NCI-H748 (cell line): ENCODE measurements around the gene KRTAP10-1.
A peak's percentile ranks its signal among the peaks of the same experiment; 100 is the strongest.
"Not testable (repeated sequence)": the region's sequence is repeated elsewhere in the genome, so short reads cannot be mapped to it uniquely, and the experiment has no call there.

Experiments
- DNase-seq: peaks from one replicate; lab custom pipeline; 2025; ENCODE audit not compliant: unreplicated experiment; lab: John Stamatoyannopoulos, UW

The KRTAP10-1 gene

DNA sequence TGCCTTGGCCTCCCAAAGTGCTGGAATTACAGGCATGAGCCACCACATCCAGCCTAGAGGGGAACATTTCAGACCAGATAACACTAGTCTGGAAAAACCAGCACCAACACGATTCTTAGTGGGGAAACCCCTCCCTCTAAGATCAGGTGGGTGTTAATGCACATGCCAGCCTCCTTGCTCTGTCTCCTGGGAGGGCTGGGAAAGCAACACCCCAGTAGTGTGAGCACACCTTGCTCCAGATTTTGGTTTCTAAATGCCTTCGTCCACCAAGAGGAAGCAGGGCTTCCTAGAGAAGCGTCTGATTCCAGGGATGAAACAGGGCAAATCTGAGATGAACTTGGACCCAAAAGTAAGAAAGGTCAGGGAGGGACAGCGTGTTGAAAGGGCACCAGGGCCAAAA, 31.3 kb upstream of the KRTAP10-1 start:
- no peak for DNase-seq

GRCh38 chr21:44569861-44570517, 30.0 kb upstream of the KRTAP10-1 start:
- DNase-seq: no peak

DNA sequence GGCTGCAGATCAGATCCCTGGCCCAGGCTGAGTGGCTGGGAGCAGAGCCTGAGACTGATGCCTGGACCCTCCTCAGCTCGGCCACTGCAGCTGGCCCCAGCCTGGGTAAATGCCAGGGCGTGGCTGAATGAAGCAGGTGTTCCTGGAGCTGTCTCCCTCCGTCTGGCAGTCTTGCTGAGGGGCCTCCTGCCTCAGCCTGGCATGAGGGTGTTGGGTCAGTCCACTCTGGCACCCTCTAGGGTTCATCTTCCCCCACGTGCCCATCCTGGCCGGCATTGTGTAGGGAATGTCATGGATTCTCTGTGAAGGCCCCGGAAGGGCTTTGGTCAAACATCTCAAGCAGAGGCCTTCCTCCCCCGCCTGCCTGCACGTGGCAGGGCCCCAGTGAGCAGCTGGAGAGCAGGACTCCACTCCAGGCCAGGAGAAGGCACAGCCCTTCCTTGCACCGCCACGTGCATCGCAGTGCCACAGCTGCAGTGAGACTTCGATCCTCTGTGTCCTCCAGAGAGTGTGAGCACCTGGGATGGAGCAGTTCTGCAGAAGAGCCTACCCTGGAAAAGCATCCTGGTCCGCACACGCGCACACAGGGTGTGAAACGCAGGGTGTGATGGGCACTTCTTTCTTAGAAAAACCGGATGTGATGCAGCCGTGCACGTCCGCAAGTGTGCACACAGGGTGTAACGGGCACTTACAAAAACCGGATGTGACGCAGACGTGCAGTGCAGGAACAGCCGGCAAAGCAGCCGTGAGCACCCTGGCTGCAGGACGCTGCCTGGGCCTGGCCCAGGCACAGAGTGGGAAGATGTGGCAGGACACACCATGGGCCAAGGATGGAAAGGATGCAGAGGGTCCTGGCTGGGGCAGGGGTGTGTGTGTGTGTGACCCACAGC, 28.9 kb upstream of the KRTAP10-1 start:
- peak; percentile 62 for DNase-seq

DNA sequence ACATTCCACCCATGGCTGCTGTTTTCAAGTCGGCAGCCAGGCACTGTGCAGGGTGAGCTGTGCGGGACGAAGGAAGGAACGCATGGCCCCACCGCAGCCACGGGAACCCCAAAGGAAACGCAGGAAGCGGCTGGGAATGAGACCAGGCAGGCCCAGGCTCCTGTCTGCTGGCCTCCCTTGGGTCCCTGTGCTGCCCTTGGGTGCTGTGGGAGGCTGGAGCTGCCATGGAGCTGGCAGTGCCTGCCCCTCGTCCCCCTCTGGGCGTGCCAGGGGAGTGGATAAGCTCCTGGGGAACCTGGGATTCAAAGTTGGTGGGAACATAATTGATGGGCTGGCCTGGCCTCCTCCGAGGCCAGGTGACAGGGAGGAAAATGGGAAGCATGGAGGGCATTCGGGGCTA, 28.3 kb upstream of the KRTAP10-1 start:
- no peak for DNase-seq

GRCh38 chr21:44567481-44568171, 27.6 kb upstream of the KRTAP10-1 start:
- DNase-seq: no peak

GRCh38 chr21:44566403-44566802, 26.4 kb upstream of the KRTAP10-1 start:
- DNase-seq: no peak

GRCh38 chr21:44564886-44565598, 25.0 kb upstream of the KRTAP10-1 start:
- no peak for DNase-seq

- DNase-seq: no peak
Observed at GRCh38 chr21:44564099-44564498, 24.1 kb upstream of the KRTAP10-1 start.

GRCh38 chr21:44558695-44559094, 18.7 kb upstream of the KRTAP10-1 start, which contains the start of gene KRTAP10-3:
Gene KRTAP10-3 (minus strand): TSS chr21:44558795. CDS start chr21:44558715, 80 bp downstream.
- no peak for DNase-seq

- DNase-seq: not testable (repeated sequence)
Observed at GRCh38 chr21:44558329-44558675, 18.3 kb upstream of the KRTAP10-1 start.

- DNase-seq: no peak
Observed at GRCh38 chr21:44557491-44558328, 17.7 kb upstream of the KRTAP10-1 start.

DNA sequence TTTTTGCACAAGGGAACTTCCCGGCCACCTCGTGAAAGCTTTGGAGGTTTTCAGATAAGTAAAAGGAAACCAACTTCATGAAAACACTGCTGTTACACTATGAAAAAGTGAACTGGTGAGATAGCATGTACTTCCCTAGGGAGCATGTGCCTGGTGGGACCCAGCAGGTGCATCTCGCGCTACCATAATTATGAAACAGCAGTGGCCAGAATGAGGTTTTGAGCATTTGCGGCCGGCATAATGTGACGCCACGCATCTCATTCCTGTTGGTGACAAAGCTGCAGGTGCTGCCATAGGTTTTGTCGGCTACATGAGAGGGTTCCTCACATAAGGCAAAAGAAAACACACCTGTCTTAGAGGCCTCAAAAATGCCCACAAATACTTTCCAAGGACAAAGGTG, 16.9 kb upstream of the KRTAP10-1 start:
- peak; percentile 68 for DNase-seq

GRCh38 chr21:44555200-44555875, 15.3 kb upstream of the KRTAP10-1 start:
- no peak for DNase-seq

DNA sequence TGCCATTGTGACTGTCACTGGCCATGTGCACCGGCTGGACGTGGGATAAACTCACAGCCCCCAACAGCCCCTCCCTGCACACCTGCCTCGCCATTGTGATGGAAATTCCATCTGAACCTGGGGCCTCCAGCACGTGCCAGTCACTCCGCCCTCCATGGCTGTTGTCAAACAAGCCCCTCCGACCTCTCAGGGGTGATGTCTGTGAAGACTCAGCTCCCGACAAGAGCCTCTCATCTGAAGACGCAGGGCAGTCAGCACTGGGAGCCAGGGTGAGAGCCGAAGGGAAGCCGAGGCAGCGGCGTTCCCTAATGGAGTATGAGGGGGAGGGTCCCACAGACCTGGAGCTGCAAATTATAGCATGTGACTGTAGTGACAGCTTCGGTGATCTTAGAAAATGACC, 12.7 kb upstream of the KRTAP10-1 start:
- DNase-seq: peak; percentile 37

- DNase-seq: no peak
Observed at GRCh38 chr21:44552136-44552535, 12.1 kb upstream of the KRTAP10-1 start.

DNA sequence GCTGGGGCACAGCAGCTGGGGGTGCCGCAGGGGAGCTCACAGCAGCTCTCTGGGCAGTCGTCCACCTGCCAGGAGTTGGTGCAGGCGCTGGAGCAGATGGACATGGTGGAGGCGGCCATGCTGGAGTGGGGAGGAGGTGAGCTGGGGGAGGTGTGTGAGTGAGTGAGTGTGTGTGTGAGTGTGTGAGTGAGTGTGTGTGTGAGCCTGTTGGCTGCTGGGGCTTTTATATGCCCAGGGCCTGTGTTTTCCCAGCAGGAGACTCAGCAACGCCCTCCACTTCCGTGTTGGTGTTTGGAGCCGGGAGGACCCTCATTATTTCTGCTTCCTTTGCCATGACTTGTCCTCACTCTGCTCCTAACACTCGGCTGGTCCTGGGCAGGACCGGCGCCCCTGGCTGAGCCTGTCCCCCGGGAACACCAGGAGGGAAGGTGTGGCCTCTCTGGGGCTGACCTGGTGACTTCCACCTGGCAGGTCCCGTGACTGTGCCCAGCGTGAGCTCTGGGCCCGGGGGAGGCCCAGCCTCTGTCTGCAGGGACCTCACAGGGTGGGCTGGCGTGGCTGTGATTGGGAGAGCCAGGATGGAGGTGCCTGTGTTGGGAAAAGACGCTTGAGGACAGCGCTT, 11.5 kb upstream of the KRTAP10-1 start, which contains the start of gene KRTAP10-2:
TSS of gene KRTAP10-2 (minus strand) at position 166 of the 622 bp plus-strand sequence. CDS start at position 119, 47 bp downstream.
- DNase-seq: peak; percentile 5

- no peak for DNase-seq
Observed at GRCh38 chr21:44550807-44551206, 10.8 kb upstream of the KRTAP10-1 start.

GRCh38 chr21:44550285-44550684, 10.3 kb upstream of the KRTAP10-1 start:
- not testable (repeated sequence) for DNase-seq
